Ishikawa (cell line): ENCODE data around the gene ZNF358.

Source experiments
- CEBPB ChIP-seq: IDR thresholded peaks from 2 replicates; pipeline ENCODE4 v1.6.1; 2012
- CREB1 ChIP-seq: IDR thresholded peaks from 2 replicates; pipeline ENCODE4 v1.6.1; 2012; ENCODE audit warnings: low read depth
- EGR1 ChIP-seq: IDR thresholded peaks from 2 replicates; pipeline ENCODE4 v1.6.1; 2012
- EP300 ChIP-seq: IDR thresholded peaks from 2 replicates; pipeline ENCODE4 v1.6.1; 2012; ENCODE audit warnings: borderline replicate concordance
- FOXM1 ChIP-seq: IDR thresholded peaks from 2 replicates; pipeline ENCODE4 v1.6.1; 2012; ENCODE audit warnings: low read depth, borderline replicate concordance
- NFIC ChIP-seq: IDR thresholded peaks from 2 replicates; pipeline ENCODE4 v1.6.1; 2012
- RAD21 ChIP-seq: IDR thresholded peaks from 2 replicates; pipeline ENCODE4 v1.6.1; 2012; ENCODE audit warnings: low read depth
- TAF1 ChIP-seq: IDR thresholded peaks from 2 replicates; pipeline ENCODE4 v1.6.1; 2012; ENCODE audit warnings: low read depth, mild to moderate bottlenecking
- TCF12 ChIP-seq: IDR thresholded peaks from 2 replicates; pipeline ENCODE4 v1.6.1; 2012; ENCODE audit warnings: low read depth
- TEAD4 ChIP-seq: IDR thresholded peaks from 2 replicates; pipeline ENCODE4 v1.6.1; 2012
- YY1 ChIP-seq: IDR thresholded peaks from 2 replicates; pipeline ENCODE4 v1.6.1; 2012; ENCODE audit warnings: low read depth
- ZBTB7A ChIP-seq: IDR thresholded peaks from 2 replicates; pipeline ENCODE4 v1.6.1; 2012; ENCODE audit warnings: low read depth
- TF ChIP-seq, protein P1 (sequence below): IDR thresholded peaks from 2 replicates; pipeline ENCODE4 v1.6.1; 2012
- TF ChIP-seq, protein P2 (sequence below): IDR thresholded peaks from 2 replicates; pipeline ENCODE4 v1.6.1; 2012
- TF ChIP-seq, protein P3 (sequence below): IDR thresholded peaks from 2 replicates; pipeline ENCODE4 v1.6.1; 2012; ENCODE audit warnings: low read depth, mild to moderate bottlenecking

Gene ZNF358

DNA sequence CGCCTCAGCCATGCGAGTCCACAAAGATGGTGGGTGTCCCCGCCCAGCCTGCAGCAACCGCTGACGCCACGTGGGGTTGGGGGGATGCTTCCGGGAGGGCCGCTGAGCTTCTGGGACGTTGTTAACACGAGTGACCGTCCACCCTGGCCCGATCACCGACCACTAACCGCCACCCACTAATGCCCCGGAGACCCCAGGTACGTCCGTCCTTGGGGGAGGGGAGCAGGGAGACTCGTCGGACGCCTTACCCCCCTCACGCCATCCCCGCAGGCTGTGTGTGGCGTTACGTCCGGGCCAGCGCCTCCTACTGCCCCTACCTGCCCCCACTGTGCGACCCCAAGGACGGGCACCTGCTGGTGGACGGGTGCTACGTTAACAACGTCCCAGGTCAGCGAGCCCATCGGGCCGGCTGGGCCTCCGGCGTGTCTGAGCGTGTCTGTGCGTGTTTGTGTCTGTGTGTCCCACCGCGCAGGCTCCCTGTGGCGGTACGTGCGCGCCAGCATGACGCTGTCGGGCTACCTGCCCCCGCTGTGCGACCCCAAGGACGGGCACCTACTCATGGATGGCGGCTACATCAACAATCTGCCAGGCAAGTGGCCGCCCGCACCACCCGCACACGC, 40.9 kb downstream of the ZNF358 start:
- TF ChIP-seq RAD21 (no peak), CEBPB (no peak), TEAD4 (no peak), ZBTB7A (no peak), CREB1 (no peak), TAF1 (no peak), FOXM1 (no peak), TCF12 (no peak), EP300 (no peak), NFIC (no peak), YY1 (no peak), EGR1 (no peak)
- TF ChIP-seq, protein P1, sequence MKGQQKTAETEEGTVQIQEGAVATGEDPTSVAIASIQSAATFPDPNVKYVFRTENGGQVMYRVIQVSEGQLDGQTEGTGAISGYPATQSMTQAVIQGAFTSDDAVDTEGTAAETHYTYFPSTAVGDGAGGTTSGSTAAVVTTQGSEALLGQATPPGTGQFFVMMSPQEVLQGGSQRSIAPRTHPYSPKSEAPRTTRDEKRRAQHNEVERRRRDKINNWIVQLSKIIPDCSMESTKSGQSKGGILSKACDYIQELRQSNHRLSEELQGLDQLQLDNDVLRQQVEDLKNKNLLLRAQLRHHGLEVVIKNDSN: no peak
- TF ChIP-seq, protein P2, sequence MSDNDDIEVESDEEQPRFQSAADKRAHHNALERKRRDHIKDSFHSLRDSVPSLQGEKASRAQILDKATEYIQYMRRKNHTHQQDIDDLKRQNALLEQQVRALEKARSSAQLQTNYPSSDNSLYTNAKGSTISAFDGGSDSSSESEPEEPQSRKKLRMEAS: no peak
- TF ChIP-seq, protein P3, sequence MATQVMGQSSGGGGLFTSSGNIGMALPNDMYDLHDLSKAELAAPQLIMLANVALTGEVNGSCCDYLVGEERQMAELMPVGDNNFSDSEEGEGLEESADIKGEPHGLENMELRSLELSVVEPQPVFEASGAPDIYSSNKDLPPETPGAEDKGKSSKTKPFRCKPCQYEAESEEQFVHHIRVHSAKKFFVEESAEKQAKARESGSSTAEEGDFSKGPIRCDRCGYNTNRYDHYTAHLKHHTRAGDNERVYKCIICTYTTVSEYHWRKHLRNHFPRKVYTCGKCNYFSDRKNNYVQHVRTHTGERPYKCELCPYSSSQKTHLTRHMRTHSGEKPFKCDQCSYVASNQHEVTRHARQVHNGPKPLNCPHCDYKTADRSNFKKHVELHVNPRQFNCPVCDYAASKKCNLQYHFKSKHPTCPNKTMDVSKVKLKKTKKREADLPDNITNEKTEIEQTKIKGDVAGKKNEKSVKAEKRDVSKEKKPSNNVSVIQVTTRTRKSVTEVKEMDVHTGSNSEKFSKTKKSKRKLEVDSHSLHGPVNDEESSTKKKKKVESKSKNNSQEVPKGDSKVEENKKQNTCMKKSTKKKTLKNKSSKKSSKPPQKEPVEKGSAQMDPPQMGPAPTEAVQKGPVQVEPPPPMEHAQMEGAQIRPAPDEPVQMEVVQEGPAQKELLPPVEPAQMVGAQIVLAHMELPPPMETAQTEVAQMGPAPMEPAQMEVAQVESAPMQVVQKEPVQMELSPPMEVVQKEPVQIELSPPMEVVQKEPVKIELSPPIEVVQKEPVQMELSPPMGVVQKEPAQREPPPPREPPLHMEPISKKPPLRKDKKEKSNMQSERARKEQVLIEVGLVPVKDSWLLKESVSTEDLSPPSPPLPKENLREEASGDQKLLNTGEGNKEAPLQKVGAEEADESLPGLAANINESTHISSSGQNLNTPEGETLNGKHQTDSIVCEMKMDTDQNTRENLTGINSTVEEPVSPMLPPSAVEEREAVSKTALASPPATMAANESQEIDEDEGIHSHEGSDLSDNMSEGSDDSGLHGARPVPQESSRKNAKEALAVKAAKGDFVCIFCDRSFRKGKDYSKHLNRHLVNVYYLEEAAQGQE: no peak

DNA sequence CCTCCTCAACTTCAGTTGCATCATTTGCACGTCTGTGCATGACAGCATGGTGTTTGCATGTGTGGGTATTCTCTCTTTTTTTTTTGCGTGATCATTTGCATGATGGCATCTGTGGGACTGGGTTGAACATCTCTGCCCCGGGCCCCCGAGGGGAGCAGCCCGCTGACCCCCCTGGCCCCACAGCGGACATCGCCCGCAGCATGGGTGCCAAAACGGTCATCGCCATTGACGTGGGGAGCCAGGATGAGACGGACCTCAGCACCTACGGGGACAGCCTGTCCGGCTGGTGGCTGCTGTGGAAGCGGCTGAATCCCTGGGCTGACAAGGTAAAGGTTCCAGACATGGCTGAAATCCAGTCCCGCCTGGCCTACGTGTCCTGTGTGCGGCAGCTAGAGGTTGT, 42.8 kb downstream of the ZNF358 start:
- no peak for TF ChIP-seq TAF1
- TF ChIP-seq RAD21: no peak
- TF ChIP-seq CREB1: no peak
- TF ChIP-seq CEBPB: no peak
- TF ChIP-seq, protein P2: no peak
- no peak for TF ChIP-seq EGR1
- TF ChIP-seq FOXM1: no peak
- TF ChIP-seq EP300: no peak
- TF ChIP-seq TCF12: no peak
- no peak for TF ChIP-seq TEAD4
- TF ChIP-seq, protein P1: no peak
- TF ChIP-seq YY1: no peak
- TF ChIP-seq ZBTB7A: no peak
- TF ChIP-seq, protein P3: no peak
- TF ChIP-seq NFIC: no peak

DNA sequence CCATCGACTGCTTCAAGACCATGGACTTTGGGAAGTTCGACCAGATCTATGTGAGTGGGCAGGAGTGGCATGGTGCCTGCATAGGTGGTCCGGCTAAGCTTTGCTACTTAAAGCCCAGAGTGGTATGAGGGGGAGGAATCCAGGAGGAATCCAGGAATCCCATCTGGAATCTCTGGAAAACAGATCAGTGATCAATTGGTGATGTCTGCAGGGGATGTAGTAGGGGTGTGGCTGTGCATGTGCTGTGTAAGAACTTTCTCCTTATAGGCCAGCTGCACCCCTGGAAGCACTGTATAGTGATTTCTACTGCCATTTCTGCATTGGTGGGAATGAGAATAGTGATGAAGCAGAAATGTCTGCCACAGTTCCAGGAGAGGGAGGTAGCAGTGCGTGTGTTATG, 43.2 kb downstream of the ZNF358 start:
- TF ChIP-seq RAD21: no peak
- TF ChIP-seq TAF1: no peak
- no peak for TF ChIP-seq TEAD4
- TF ChIP-seq NFIC: no peak
- no peak for TF ChIP-seq ZBTB7A
- no peak for TF ChIP-seq TCF12
- TF ChIP-seq EP300: no peak
- TF ChIP-seq, protein P1: no peak
- TF ChIP-seq YY1: no peak
- TF ChIP-seq EGR1: no peak
- TF ChIP-seq, protein P3: no peak
- no peak for TF ChIP-seq CEBPB
- TF ChIP-seq CREB1: no peak
- no peak for TF ChIP-seq FOXM1

DNA sequence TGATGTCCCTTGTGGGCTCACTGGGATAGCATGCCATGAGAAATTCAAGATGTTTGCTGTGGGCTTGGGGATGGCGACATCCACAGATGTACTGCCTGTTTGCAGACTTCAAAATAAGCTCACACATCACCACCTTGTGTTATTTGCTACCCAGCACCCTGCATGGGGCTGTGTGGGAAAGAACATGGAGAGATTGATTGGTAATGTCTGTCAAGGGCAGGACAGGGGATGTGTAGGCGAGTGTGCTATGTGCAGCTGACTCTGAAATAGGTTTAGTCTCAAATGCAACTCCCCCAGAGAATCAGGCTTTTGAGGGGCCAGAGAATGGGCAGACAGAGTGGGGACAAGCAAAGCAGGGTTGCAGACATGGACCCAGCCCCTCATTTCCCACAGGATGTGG, 44.4 kb downstream of the ZNF358 start:
- TF ChIP-seq, protein P3: no peak
- TF ChIP-seq TAF1 (no peak), TCF12 (no peak), FOXM1 (no peak), EGR1 (no peak), CREB1 (no peak), CEBPB (no peak), NFIC (no peak), EP300 (no peak), YY1 (no peak)
- TF ChIP-seq, protein P1: no peak
- TF ChIP-seq, protein P2: no peak
